NCI-H2196 treated with DMSO at 0.1 percent for 48 hours (cell line): ENCODE measurements around the gene PALM.

Source experiments
- DNase-seq: peaks from one replicate; lab custom pipeline; 2025; ENCODE audit not compliant: unreplicated experiment; lab: John Stamatoyannopoulos, UW

Gene PALM

GRCh38 chr19:778910-779653 is 70.3 kb downstream of the PALM start:
- no peak for DNase-seq

DNA sequence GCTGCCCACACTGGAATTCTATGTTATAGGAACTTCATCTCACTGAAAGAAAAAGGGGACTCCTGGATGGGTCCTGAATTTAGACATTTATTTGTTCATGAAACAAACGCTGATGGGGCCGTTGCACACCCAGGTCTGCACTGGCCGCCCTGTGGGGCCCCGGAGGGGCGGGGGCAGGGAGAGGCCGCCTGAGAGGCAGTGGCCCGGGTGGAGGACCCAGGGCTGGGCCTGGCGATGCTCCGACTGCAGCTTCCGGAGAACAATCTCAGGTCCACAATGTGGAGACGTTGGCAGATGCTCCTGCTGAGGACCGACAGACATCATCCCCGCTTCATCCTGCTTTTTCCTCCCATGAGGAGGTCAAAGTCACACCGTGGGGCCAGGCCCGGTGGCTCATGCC is 72.2 kb downstream of the PALM start:
- DNase-seq = no peak

GRCh38 chr19:781800-782184 is 73.1 kb downstream of the PALM start:
- no peak for DNase-seq

GRCh38 chr19:782185-782877 is 73.6 kb downstream of the PALM start:
- no peak for DNase-seq

DNA sequence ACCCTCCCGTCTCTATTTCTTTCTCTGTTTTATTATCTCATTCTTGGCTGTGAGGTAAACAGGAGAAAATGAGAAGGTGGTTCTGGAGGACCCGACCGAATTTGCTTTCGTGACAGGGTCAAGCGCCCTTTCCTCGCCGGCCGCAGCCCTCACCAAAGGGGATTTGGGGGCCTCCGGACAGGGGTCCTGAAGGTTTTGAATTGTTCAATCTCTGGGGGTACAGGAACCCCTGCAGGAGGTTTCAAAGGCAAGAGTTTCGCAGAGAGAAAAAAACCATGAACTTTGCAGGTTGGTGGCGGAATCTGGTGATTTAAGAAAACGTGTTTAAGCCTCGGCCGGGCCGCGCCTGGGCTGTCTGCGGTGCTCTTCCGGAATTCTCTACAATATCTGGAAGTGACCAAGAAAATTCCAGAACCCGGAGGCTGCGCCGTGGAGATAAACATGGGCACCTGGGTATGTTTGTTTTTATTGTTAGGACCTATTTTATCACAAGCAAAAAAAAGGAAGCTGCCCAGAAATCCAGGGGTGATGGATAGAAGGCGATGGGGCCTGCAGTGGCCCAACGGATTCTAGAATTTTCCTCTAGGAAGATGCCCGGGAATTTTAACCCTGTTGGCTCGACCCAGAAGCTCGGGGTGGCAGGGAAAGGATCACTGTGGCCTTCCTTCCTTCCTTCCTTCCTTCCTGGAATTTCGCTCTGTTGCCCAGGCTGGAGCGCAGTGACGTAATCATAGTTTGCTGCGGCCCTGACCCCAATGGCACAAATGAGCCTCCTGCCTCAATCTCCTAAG is 74.3 kb downstream of the PALM start:
- DNase-seq = no peak

DNA sequence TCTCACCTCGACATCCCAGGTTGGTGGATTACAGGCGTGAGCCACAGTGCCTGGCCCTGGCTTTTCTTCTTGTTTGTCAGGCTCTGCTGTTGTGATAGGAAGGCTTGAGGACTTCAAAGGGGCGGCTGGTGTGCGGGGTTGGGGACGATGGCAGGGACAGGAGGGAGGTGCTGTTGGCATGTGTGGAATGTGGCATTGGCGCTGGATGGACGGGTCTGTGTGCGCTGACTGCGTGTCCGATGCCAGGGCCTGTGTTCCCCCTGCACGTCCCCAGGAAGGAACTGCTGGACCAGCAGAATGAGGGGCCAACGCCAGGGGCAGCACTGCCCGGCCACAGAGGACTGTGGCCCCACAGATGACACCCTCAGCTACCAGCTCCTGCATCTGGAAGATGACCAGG is 75.8 kb downstream of the PALM start:
- no peak for DNase-seq

DNA sequence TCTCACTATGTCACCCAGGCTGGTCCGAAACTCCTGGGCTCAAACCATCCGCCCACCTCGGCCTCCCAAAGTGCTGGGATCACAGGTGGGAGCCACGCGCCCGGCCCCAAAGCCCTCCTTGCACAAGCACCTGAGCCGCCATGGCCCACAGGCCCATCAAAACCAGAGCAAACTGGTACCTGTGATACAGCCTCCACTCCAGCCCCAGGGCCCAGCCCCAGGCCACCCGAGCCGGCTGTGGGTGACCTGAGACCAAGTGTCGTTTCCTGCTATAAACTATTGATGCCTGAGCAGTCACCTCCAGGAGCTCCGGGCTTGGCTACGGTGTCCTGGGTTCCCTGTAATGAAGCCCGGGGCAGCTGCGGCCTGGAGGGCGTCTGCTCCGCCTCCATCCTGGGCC is 78.8 kb downstream of the PALM start:
- no peak for DNase-seq

- DNase-seq = no peak
Measured at GRCh38 chr19:788686-788982, 79.9 kb downstream of the PALM start.

- no peak for DNase-seq
Measured at GRCh38 chr19:788983-789700, 80.4 kb downstream of the PALM start.

- DNase-seq = no peak
Measured at GRCh38 chr19:789701-790060, 80.9 kb downstream of the PALM start.

DNA sequence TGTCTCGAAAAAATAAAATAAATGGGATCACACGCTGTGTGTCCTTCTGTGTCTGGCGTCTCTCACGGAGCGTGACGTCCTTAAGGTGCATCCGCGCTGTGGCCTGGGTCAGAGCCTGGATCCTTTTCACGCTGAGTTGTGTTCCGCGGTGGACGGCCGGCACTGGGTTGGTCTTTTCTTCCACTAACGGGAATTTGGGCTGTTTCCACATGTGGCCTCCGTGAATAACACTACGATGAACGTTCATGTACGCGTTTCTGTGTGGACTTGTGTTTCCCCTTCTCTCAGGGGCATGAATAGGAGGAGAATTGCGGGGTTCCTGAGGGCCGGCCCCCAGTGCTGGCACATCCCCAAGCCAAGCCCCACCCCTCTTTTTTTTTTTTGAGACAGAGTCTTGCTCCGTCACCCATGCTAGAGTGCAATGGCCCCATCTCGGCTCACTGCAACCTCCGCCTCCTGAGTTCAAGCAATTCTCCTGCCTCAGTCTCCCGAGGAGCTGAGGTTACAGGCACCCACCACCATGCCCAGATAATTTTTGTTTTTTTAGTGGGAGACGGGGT is 82.4 kb downstream of the PALM start:
- no peak for DNase-seq

DNA sequence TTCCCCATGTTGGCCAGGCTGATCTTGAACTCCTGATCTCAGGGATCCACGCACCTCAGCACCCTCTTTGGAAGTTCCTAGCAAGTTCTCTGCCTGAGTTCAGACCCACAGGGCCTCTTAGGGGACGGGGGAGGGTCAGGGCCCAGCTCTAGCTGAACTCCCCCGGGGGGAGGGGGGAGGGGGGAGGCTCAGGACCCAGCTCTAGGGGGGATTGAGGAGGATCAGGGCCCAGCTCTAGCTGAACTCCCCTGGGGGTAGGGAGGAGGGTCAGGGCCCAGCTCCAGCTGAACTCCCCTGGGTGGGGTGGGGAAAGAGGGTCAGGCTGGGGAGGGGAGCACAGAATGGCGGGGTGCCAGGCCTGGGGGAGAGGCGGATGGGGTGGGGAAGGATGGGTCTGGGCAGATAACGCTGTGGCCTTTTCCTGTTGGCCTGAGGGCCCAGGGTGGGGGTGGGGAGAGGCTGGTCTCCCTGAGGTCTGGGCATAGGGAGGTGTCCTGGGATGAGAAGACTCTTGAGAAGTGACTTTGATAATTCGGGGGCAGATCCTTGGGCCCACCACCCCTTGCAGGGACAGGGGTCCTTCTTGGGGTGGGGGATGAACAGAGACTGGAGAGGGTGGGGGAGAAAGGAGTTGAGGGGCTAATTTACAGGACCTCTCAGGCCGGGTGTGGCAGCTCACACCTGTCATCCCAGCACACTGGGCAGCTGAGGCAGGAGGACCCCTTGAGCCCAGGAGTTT is 83.0 kb downstream of the PALM start:
- DNase-seq = no peak

- no peak for DNase-seq
Measured at GRCh38 chr19:792306-792885, 83.7 kb downstream of the PALM start.

DNA sequence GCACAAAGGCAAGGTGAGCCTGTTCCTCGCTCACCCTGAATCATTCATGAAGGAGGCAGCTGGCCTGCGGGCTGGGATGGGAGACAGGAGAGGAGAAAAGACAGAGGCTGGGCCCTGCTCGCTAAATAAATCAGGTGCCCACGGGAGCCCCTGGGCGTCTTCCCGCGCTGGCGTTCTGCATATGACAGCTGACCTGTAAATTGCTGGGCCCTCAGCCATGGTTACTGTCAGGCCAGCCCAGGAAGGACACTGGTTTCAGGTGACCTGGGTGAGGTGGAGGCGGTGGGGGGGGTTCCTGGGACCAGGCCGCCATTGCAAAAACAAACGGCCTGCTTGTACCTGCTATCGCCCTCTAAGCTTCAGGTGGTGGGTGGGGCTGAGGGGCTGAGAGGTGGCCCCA is 85.1 kb downstream of the PALM start:
- DNase-seq = no peak

DNA sequence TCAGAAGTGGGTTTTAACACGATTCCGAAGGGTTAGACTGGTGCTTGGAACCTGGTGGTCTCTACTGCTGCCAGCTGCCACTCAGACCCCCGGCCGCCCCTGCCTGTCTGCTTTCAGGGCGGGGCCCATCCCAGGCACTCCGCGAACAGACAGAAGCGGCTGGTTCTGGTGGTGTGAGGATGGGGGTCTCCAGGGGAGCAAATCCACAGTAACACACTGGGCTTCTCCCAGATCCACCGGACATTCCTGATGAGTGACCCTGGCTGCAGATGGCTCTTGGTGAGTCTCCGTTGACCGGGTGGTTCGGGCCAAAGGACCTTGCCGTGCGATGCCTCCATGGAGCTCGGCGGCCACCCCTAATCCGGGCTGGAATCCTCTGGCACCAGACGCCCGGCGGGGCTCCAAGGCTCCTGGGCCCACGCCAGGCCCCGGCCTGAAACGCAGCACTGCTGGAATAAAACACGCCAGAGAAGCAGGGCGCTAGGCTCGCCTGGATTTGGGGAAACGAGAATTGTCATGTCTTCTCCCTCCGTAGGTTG is 86.4 kb downstream of the PALM start:
- no peak for DNase-seq

DNA sequence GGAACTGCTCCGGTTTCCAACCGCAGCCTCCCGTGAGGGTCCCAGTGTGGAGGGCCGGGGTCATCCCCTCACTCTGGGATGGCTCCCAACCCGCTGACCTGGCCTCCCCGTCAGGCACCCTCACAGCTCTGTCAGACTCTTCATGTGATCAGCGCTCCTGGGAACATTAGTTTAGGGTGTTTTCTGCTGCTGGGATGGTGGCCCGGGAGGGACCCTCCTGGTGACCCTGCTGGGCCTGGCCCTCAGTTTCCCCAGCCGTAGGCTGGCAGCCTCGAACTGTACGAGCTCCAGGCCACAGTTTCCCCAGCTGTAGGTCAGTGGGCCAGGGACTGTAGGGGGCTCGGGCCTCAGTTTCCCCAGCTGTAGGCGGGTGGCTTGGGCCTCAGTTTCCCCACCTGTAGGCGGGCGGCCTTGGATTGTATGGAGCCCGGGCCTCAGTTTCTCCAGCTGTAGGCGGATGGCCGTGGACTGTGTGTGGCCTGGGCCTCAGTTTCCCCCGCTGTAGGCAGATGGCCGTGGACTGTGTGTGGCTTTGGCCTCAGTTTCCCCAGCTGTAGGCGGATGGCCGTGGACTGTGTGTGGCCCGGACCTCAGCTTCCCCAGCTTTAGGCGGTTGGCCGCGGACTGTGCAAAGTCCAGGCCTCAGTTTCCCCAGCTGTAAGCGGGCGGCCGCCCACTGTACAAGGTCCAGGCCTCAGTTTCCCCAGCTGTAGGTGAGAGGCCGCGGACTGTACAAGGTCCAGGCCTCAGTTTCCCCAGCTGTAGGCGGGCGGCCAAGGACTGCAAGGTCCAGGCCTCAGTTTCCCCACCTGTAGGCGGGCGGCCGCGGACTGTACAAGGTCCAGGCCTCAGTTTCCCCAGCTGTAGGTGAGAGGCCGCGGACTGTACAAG is 87.2 kb downstream of the PALM start:
- DNase-seq = no peak

GRCh38 chr19:796692-797527 is 88.2 kb downstream of the PALM start, which contains the start of gene PTBP1:
PTBP1 (plus strand) TSS chr19:797452; CDS start chr19:797498, 46 bp downstream.
- peak; percentile 99 for DNase-seq
